ENCODE measurements around the gene CLHC1.

The CLHC1 gene

DNA sequence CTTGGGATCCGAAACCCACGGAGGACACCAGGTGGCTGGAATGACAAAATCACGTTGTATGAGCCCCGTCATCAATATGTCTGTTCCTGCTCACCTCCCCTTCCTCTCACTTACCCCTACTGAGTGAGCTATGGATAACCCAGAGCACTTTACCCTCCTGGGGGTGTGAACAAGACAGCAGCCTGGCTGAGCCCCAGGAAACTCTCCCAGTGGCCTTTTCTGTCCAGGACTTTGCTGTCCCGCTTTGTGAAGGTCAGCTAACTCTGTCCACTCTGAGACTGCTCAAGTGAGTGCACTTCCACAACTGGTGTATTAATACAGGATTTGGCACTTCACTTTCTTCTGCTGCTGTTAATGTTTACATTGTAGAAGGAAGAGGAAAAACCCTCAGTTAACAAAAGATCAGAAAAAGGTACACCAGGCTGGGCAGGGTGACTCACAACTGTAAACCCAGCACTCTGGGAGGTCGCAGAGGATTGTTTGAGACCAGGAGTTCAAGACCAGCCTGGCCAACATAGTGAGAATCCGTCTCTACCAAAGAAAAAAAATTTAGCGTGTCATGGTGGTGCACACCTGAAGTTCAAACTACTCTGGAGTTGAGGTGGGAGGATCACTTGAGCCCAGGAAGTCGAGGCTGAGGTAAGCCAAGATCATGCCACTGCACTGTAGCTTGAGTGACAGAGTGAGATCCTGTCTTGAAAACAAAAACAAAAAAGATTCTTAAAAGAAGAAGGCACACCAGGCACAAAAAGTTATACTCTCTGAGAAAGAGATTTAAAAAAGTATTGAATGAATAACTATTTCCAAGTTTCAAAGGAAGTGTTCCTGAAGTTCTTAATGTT, 90.3 kb downstream of the CLHC1 start:
- TF ChIP-seq, protein P1, sequence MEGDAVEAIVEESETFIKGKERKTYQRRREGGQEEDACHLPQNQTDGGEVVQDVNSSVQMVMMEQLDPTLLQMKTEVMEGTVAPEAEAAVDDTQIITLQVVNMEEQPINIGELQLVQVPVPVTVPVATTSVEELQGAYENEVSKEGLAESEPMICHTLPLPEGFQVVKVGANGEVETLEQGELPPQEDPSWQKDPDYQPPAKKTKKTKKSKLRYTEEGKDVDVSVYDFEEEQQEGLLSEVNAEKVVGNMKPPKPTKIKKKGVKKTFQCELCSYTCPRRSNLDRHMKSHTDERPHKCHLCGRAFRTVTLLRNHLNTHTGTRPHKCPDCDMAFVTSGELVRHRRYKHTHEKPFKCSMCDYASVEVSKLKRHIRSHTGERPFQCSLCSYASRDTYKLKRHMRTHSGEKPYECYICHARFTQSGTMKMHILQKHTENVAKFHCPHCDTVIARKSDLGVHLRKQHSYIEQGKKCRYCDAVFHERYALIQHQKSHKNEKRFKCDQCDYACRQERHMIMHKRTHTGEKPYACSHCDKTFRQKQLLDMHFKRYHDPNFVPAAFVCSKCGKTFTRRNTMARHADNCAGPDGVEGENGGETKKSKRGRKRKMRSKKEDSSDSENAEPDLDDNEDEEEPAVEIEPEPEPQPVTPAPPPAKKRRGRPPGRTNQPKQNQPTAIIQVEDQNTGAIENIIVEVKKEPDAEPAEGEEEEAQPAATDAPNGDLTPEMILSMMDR (conservative IDR thresholded peaks at IDR 0.05; ENCODE audit: low read depth, low read length) = no peak
- no peak overlapping the region for H3K4me3 ChIP-seq (ENCODE audit: low read length)
- DNase-seq (ENCODE audit: low read depth) = no peak

DNA sequence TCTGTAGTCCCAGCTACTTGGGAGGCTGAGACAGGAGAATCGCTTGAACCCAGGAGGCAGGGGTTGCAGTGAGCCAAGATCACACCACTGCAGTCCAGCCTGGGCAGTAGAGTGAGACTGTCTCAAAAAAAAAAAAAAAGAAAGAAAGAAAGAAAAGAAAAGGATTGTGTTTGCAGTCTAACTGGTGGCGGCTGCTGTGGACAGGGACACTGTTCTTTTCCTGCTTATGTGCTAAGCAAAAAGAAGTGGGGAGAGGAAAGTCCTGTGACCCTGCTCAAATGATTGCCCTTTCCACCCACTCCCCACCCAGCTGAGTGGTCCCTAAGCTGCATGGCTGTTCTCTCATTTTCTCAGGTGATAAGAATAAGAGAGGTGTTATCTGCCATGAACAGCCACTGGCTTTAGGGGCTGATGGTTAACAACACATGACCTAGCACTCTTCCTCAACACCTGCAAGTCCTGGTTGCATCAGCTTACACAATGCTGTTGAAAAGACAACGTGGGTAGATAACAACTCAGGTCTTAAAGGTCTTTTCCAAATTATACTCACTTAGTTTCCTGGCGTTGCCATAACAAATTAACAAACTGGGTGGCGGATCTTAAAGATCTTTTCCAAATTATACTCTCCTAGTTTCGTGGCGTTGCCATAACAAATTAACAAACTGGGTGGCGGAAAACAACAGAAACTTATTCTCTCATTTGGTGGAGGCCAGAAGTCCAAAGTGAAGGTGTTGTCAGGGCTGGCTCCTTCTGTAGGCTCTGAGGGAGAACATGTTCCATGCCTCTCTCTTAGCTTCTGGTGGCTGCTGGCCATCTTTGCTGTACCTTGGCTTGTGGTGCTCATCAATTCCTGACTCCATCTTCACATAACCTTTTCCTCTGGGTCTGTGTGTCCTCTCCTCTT, 91.5 kb downstream of the CLHC1 start:
- TF ChIP-seq, protein P1 (conservative IDR thresholded peaks at IDR 0.05; ENCODE audit: low read depth, low read length) = no peak
- DNase-seq (ENCODE audit: low read depth) = no peak
- no peak overlapping the region for H3K4me3 ChIP-seq (ENCODE audit: low read length)

DNA sequence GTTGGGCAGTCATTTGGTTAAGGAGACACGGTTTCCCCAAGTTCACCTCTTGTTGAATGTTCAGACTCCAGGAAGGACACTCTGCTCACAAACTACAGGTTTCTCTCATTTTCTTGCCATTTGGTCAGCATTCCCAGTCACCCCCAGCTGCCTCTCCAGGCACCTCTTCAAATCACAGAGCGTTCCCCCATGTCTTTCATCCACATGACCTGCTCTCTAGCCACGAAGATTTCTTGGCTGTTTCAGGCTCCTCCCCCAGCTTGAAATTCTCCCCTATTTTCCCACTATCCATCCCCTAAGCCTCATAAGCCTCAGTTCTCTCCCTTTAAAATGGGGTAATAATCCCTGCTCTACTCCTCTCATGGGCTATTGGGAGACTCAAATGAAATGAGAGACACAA, 92.8 kb downstream of the CLHC1 start:
- no peak overlapping the region for H3K4me3 ChIP-seq (ENCODE audit: low read length)
- DNase-seq (ENCODE audit: low read depth) = no peak
- TF ChIP-seq, protein P1 (conservative IDR thresholded peaks at IDR 0.05; ENCODE audit: low read depth, low read length) = no peak

DNA sequence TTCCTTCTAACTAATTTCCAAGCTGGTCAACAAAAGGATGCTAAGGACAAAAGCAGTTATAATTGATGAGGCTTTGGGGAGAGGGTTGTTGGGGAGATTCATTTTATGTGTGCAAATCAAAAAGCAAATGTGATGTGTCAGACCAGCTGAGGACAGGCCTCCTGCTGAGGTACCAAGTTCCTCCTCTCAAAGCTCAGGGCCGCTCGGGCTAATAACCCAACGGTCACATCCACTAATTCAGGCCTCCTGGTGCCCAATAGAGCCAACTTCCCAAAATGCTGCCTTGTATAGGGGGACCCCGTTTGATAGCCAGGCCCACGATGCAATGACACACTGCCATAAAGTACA, 93.2 kb downstream of the CLHC1 start:
- H3K4me3 ChIP-seq (ENCODE audit: low read length) = no peak overlapping the region
- TF ChIP-seq, protein P1 (conservative IDR thresholded peaks at IDR 0.05; ENCODE audit: low read depth, low read length) = no peak
- DNase-seq (ENCODE audit: low read depth) = no peak

DNA sequence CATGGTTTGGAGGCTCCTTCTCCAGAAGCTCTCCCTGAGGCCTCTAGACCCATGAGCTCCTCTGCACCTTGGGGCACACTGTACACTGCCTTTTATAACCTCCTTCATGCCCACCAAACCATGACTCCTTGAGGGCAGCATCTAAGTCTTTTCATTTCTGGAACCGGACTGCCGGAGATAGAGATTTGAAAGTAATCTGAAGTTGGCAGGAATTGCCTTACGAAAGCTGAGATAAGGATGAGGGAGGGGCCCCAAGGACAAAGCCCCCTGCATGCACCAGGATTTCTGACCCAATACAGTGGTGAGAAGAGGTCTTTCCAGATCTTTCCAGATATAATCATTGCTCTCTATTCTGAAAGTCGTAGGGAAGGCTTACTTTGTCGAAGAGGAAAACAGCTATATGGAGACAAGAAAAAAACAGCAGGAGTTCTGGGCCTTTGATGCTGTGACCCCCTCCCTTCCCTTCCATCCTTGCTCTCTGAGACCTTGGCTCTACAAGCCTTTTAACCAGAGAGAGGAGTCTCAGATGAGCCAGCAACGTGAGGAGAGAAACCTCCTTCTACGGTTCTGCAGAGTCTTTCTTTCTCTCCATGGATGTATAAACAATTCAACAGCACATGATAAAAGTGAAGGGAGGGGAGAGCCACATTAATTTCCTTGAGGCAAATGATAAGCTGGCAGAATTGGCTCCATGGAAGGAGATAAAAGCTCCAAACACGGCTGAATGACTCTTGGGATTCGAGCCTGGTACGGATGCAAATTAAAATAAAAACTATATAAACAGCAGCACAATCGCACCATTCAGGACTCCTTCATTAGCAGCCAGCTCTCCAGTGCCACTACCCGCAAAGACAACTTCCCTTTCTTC, 93.8 kb downstream of the CLHC1 start:
- TF ChIP-seq, protein P1 (conservative IDR thresholded peaks at IDR 0.05; ENCODE audit: low read depth, low read length) = no peak
- H3K4me3 ChIP-seq (ENCODE audit: low read length) = no peak overlapping the region
- no peak for DNase-seq (ENCODE audit: low read depth)

DNA sequence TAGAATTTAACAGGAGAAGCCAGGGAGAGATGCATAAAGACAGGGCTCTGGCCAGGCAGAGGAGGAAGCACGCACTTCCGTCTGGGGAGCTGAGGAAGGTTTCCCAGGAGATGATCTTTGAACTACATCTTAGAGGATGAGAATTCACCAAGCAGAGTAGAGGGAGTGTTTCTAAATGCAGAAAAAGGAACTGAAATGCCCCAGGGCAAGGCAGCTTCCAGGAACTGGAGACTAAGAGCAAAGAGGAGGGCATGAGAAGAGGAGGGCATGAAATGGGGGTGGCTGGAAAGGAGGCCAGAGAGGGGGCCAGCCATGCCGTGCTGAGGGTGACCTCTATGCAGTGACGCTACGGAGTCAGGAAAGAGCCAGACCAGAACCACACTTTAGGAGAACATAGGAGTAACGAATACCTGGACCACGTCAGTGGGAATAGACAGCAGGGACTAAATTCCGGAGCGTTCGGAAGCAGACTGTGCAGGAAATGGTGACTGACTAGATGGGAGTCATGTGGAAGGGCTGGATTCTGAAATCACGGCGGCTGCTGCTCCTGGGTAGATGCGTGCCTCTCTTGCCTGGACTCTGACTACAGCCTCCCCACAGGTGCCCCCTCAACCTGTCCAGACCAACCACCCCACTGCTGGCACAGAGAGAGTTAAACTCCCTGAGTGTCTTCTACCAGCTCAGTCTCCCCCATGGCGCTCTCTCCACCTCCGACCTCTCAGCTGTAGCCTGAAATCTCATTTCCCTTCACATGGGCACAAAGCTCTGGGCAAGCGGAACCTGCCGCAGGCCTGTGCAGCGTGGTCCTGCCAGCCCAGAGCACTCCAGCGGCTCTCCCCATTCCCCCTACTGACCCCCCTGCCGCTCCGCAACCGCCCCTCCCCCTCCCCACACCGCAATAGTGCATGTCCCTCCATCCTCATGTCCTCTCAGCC, 94.8 kb downstream of the CLHC1 start:
- no peak overlapping the region for H3K4me3 ChIP-seq (ENCODE audit: low read length)
- DNase-seq (ENCODE audit: low read depth) = no peak
- TF ChIP-seq, protein P1 (conservative IDR thresholded peaks at IDR 0.05; ENCODE audit: low read depth, low read length) = no peak
